IMR-90 (cell line): ENCODE results near the gene ZBP1. TPM values are rescaled to one million over a fixed set of nuclear protein-coding genes. Genes with fewer than 3 reads are reported as not detected.

ENCODE experiments used
- ATAC-seq: fragments of 200-7000 bp; cut with Tn5 transposase; 2 replicates; pipeline ENCODE4 v1.9.1; 2020; ENCODE audit warnings: low read depth, mild to moderate bottlenecking, moderate library complexity
- BruUV-seq: library from RNA; stranded (reverse); fragments of 400-500 nt; replicated peaks from 2 replicates; lab custom pipeline; 2021; lab: Mats Ljungman, UMichigan
- CTCF ChIA-PET: fragments of 300-600 bp; formaldehyde crosslinking; extraction: SDS; loops from one replicate; lab custom pipeline; 2021; ENCODE audit warnings: antibody characterized with exemption; lab: Yijun Ruan, JAX
- POLR2A ChIA-PET: fragments of 300-600 bp; sonication (Branson Sonifier 250); formaldehyde crosslinking; loops from one replicate; lab custom pipeline; 2022; ENCODE audit warnings: antibody characterized with exemption; ENCODE audit not compliant: unreplicated experiment; lab: Charles Lee
- DNase-seq: peaks from one replicate; pipeline ENCODE4 v3.0.0; 2013
- H2AFZ ChIP-seq: replicated peaks from 2 replicates; pipeline ENCODE3; 2013; ENCODE audit warnings: low read length, mild to moderate bottlenecking; ENCODE audit not compliant: poor library complexity
- H2AK5ac ChIP-seq: 2 replicates; pipeline ENCODE4 v1.6.1; 2013; ENCODE audit warnings: low read depth, low read length, inconsistent platforms
- H2AK9ac ChIP-seq: replicated peaks from 2 replicates; pipeline ENCODE3; 2013; ENCODE audit warnings: mild to moderate bottlenecking, low read depth, low read length, moderate library complexity; ENCODE audit not compliant: poor library complexity
- H2BK120ac ChIP-seq: 2 replicates; pipeline ENCODE4 v1.6.1; 2013; ENCODE audit warnings: low read depth, low read length, inconsistent platforms
- H2BK15ac ChIP-seq: 3 replicates; pipeline ENCODE4 v1.6.1; 2013; ENCODE audit warnings: low read depth, low read length, inconsistent platforms
- H2BK20ac ChIP-seq: 2 replicates; pipeline ENCODE4 v1.6.1; 2013; ENCODE audit warnings: low read depth, mild to moderate bottlenecking, inconsistent platforms, low read length, moderate library complexity
- H2BK5ac ChIP-seq: 2 replicates; pipeline ENCODE4 v1.6.1; 2013; ENCODE audit warnings: mild to moderate bottlenecking, low read depth, low read length, inconsistent platforms; ENCODE audit not compliant: poor library complexity, severe bottlenecking
- H3K14ac ChIP-seq: replicated peaks from 2 replicates; pipeline ENCODE4 v1.6.1; 2013; ENCODE audit warnings: low read depth, low read length, inconsistent platforms
- H3K18ac ChIP-seq: 2 replicates; pipeline ENCODE4 v1.6.1; 2013; ENCODE audit warnings: low read depth, low read length, control low read depth
- H3K23ac ChIP-seq: 2 replicates; pipeline ENCODE4 v1.6.1; 2013; ENCODE audit warnings: low read depth, low read length, inconsistent platforms
- H3K27ac ChIP-seq: 2 replicates; pipeline ENCODE4 v1.5.1; 2013; ENCODE audit warnings: mild to moderate bottlenecking, control low read depth, low read length; ENCODE audit not compliant: insufficient read depth
- H3K27me3 ChIP-seq: 2 replicates; pipeline ENCODE4 v1.6.1; 2013; ENCODE audit warnings: low read length; ENCODE audit not compliant: control insufficient read depth, insufficient read depth
- H3K36me3 ChIP-seq: 2 replicates; pipeline ENCODE4 v1.6.1; 2013; ENCODE audit warnings: low read length, mixed read lengths; ENCODE audit not compliant: control insufficient read depth, insufficient read depth
- H3K4ac ChIP-seq: 2 replicates; pipeline ENCODE4 v1.6.1; 2013; ENCODE audit warnings: low read depth, low read length, inconsistent platforms
- H3K4me1 ChIP-seq: 2 replicates; pipeline ENCODE4 v1.6.1; 2013; ENCODE audit warnings: low read length, mixed read lengths; ENCODE audit not compliant: control insufficient read depth, insufficient read depth
- H3K4me2 ChIP-seq: 2 replicates; pipeline ENCODE4 v1.6.1; 2013; ENCODE audit warnings: low read depth, mild to moderate bottlenecking, control low read depth, low read length, moderate library complexity
- H3K4me3 ChIP-seq: 2 replicates; pipeline ENCODE4 v1.5.1; 2013; ENCODE audit warnings: low read depth, mild to moderate bottlenecking, control low read depth, low read length, moderate library complexity; ENCODE audit not compliant: insufficient read depth
- H3K56ac ChIP-seq: 2 replicates; pipeline ENCODE4 v1.6.1; 2013; ENCODE audit warnings: low read length, inconsistent platforms; ENCODE audit not compliant: insufficient read depth; ENCODE audit errors: extremely low read depth
- H3K79me1 ChIP-seq, 2 experiments: 2 replicates each; pipeline ENCODE4 v1.6.1; 2013; ENCODE audit warnings: low read length in 2 of 2, inconsistent platforms in 1 of 2, low read depth in 1 of 2
- H3K9ac ChIP-seq: 2 replicates; pipeline ENCODE4 v1.6.1; 2013; ENCODE audit warnings: low read depth, low read length, control low read depth
- H3K9me1 ChIP-seq: 2 replicates; pipeline ENCODE4 v1.6.1; 2013; ENCODE audit warnings: low read length, inconsistent platforms; ENCODE audit not compliant: insufficient read depth
- H3K9me3 ChIP-seq: 2 replicates; pipeline ENCODE4 v1.6.1; 2013; ENCODE audit warnings: low read length; ENCODE audit not compliant: control insufficient read depth, insufficient read depth
- H4K20me1 ChIP-seq: 2 replicates; pipeline ENCODE4 v1.6.1; 2013; ENCODE audit warnings: low read length, inconsistent platforms; ENCODE audit not compliant: insufficient read depth
- H4K5ac ChIP-seq: 2 replicates; pipeline ENCODE4 v1.6.1; 2013; ENCODE audit warnings: mild to moderate bottlenecking, low read depth, low read length, control low read depth
- H4K8ac ChIP-seq, 2 experiments: 2 replicates each; pipeline ENCODE4 v1.6.1; 2013; ENCODE audit warnings: low read depth in 2 of 2, low read length in 2 of 2, control low read depth in 1 of 2, inconsistent platforms in 1 of 2
- H4K91ac ChIP-seq: 2 replicates; pipeline ENCODE4 v1.6.1; 2013; ENCODE audit warnings: low read depth, low read length, inconsistent platforms; ENCODE audit not compliant: insufficient read depth
- BHLHE40 ChIP-seq: fragments of 150-350 bp; IDR thresholded peaks from 2 replicates; pipeline ENCODE4 v1.6.1; 2016; ENCODE audit warnings: mild to moderate bottlenecking, low read depth, low read length
- ELK1 ChIP-seq: fragments of 150-350 bp; IDR thresholded peaks from 2 replicates; pipeline ENCODE4 v1.6.1; 2016; ENCODE audit warnings: low read depth, mild to moderate bottlenecking, low read length, moderate library complexity, borderline replicate concordance
- FOS ChIP-seq: fragments of 150-350 bp; IDR thresholded peaks from 2 replicates; pipeline ENCODE4 v1.6.1; 2016; ENCODE audit warnings: low read depth, low read length
- NFE2L2 ChIP-seq: fragments of 150-350 bp; IDR thresholded peaks from 2 replicates; pipeline ENCODE4 v1.6.1; 2016; ENCODE audit warnings: low read depth, mild to moderate bottlenecking, low read length
- POLR2A ChIP-seq: IDR thresholded peaks from 2 replicates; pipeline ENCODE4 v1.6.1; 2012; ENCODE audit warnings: mild to moderate bottlenecking, low read depth, low read length
- WGBS, 2 experiments: methylation state at CpG; one replicate each; pipeline versions ENCODE4 v1.1.5 to v1.1.7; 2013; ENCODE audit warnings: missing lambda C conversion rate in 2 of 2; ENCODE audit not compliant: insufficient read length in 1 of 2; ENCODE audit errors: extremely low coverage in 2 of 2; 5-methylcytosine and 5-hydroxymethylcytosine counted together
- dilution Hi-C: fragments of 300-500 bp; cut with HindIII; formaldehyde crosslinking; loops from one replicate; pipeline ENCODE4 v1.14.3; 2018; ENCODE audit warnings: low sequenced_read_pairs; ENCODE audit not compliant: unreplicated experiment
- in situ Hi-C: fragments of 300-500 bp; cut with MboI; formaldehyde crosslinking; loops from 3 replicates; pipeline ENCODE4 v1.14.3; 2019; ENCODE audit warnings: low sequenced_read_pairs, inconsistent platforms, mixed read lengths
- intact Hi-C: fragments of 100-400 bp; cut with micrococcal nuclease; formaldehyde crosslinking; loops from 2 replicates; pipeline ENCODE4 v1.10.0; 2022
- polyA plus RNA-seq, 3 experiments: library from polyadenylated mRNA; depleted of rRNA; stranded (reverse); fragments of >200 nt; gene quantifications; 2 replicates each; pipeline ENCODE4 v1.2.3, GENCODE V29; 2012; ENCODE audit warnings: low replicate concordance in 1 of 3
- total RNA-seq: library from RNA; depleted of rRNA; stranded (reverse); fragments of >200 nt; gene quantifications from 2 replicates; pipeline ENCODE4 v1.2.3, GENCODE V29; 2012

Gene ZBP1
- total and polyA plus RNA-seq, 2 of the 4 experiments (the other 2 are of a cell fraction), result not detected

DNA sequence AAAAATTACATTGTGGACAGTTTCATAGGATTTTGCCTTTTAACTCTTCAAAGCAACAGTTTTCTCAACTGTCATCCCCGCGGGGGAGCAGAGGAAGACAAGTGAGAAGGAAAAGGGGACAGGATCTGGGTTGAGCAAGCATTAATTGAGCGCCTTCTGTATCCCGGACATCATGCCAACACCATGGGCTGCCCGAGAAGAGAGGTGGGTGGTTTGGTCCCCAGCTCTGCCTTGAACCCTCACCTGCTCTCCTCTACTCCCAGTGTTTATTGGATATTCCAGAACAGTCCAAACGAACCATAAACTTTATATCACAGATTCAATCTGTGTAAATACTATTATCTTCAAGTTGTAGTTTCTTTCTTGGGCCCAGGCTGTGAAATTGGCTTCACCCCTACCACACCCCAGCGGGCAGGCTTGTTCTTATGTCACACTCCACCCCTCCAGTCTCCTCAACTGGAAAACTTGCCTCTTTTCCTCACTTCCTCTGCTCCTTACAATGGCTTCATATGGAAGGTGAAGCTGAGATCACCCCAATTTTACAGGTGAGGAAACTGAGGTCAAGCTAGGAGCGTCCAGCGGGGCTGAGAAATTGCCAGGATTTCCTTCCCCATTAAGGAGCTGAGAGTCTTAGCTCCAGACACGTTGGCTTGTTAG lies 53.3 kb downstream of the ZBP1 start:
- dilution Hi-C loops (no loop called here), intact Hi-C loops (no loop called here), in situ Hi-C loops (no loop called here)
- Histone ChIP-seq H3K4me2 (no peak overlapping the region), H3K79me1 (no peaks in the 10 kb centered on the region), H3K27me3 (peaks cover 6% of the 10 kb centered on the region), H2BK120ac (no peak overlapping the region), H3K23ac (no peak overlapping the region), H2AFZ (no peak overlapping the region), H2BK5ac (no peak overlapping the region), H4K20me1 (no peaks in the 10 kb centered on the region), H2BK20ac (no peak overlapping the region), H3K27ac (no peak overlapping the region), H4K5ac (no peak overlapping the region), H3K9me1 (no peaks in the 10 kb centered on the region), H2AK9ac (no peak overlapping the region), H3K4me3 (no peak overlapping the region), H2BK15ac (no peak overlapping the region), H3K14ac (no peak overlapping the region), H3K18ac (no peak overlapping the region), H3K4me1 (no peaks in the 10 kb centered on the region), H3K56ac (no peak overlapping the region), H4K91ac (no peak overlapping the region), H3K36me3 (no peaks in the 10 kb centered on the region), H2AK5ac (no peak overlapping the region), H3K4ac (no peak overlapping the region), H3K9me3 (no peaks in the 10 kb centered on the region), H3K9ac (no peak overlapping the region), H4K8ac (no peak overlapping the region)
- DNase-seq (no peak), ATAC-seq (no peak)
- CTCF ChIA-PET, result no interaction called here
- POLR2A ChIA-PET, result no interaction called here
- BruUV-seq, result no TSS peak
- WGBS, 2 experiments, result 60% methylated on average over 1 of the region's 10 CpGs; no CpG with 5 or more reads in 1 of the 2 experiments
- TF ChIP-seq ELK1 (no peak), BHLHE40 (no peak), POLR2A (no peak), FOS (no peak), NFE2L2 (no peak)
